HG03045 (cell line): ENCODE data around the gene GPRC5D.

ENCODE experiments used
- ATAC-seq: cut with Tn5 transposase; IDR thresholded peaks from one replicate; pipeline ENCODE4 v1.9.1; 2021; ENCODE audit warnings: mild to moderate bottlenecking, moderate library complexity; ENCODE audit not compliant: unreplicated experiment

Gene GPRC5D

GRCh38 chr12:12939888-12940287 lies 12.1 kb downstream of the GPRC5D start:
- no peak for ATAC-seq

DNA sequence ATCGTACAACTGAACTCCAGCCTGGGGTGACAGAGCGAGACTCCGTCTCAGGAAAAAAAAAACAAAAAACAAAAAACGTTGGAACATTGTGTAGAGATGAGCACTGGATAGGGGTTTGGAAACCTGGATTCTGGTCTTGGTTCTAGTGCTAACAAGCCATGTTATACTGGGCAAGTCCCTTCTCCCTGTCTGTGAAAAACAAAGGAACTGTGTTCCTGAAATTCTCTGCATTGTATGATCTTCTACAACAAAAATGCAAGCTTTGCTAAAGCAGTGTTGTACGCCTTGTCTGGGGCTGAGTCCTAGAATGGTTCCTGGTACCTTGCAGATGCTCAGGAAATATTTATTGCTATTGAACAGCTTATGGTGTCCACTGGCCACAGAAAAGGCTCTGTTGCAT lies 13.4 kb downstream of the GPRC5D start:
- no peak for ATAC-seq

- no peak for ATAC-seq
Measured at GRCh38 chr12:12936983-12937491, 14.9 kb downstream of the GPRC5D start.

DNA sequence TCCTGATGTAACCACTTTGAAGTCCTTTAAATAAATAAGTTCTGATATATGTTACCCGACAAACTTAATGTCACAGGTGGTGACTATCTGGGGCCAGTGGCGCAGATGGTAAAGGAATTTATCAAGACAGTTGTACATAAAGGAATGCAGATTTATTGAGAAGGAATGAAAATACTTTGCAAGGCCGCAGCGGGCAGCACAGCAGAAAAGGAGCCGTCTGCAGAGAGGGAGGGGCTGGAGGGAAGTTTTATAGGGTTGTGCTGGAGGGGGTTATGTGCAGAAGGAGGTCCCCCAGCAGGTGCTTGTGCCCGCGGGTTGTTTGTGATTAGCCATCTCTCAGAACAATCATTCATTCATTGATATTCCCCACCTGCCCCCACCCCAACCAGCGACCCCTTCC lies 17.4 kb downstream of the GPRC5D start:
- ATAC-seq = no peak

DNA sequence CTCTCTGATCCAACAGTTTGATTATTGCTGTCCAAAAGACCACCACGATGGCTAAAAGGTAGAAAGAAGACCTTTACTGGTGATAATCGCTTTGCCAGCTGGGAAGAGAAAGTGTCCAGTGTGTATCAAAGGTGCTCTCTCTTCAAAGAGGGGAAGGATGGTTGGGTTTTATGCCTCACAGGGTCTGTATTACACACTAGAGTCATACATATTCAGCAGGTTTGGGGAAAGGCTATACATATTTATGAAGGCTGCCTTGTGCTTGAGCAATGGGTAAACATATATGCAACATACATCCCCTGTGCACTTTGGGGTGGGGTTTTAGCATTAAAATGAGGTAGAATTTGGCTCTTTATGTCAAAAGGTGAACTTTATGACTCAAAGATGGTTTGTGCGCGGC lies 18.2 kb downstream of the GPRC5D start:
- no peak for ATAC-seq

GRCh38 chr12:12930633-12931219 lies 21.2 kb downstream of the GPRC5D start:
- ATAC-seq = no peak

DNA sequence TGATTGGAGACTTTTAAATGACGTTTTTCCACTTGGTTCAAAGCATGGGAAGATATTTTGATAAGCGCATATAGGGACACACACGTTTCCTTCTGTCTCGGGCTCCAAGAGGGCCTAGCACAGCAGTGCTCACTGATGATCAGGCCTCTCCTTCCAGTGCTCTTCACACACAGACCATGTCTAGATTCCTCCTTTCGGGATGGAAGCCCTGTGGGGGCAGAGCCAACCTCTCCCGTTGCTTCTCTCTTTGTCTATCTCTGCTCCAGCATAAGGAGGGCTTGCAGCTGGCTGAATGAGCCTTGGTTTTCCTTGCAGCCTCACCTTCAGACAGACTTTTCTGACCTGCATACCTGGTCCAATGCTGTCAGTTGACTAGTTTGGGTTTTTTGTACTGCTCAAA lies 22.3 kb downstream of the GPRC5D start:
- ATAC-seq = no peak

- ATAC-seq = peak; percentile 69
Measured at GRCh38 chr12:12927211-12928079, 24.5 kb downstream of the GPRC5D start.

- ATAC-seq = no peak
Measured at GRCh38 chr12:12926571-12927071, 25.3 kb downstream of the GPRC5D start.

DNA sequence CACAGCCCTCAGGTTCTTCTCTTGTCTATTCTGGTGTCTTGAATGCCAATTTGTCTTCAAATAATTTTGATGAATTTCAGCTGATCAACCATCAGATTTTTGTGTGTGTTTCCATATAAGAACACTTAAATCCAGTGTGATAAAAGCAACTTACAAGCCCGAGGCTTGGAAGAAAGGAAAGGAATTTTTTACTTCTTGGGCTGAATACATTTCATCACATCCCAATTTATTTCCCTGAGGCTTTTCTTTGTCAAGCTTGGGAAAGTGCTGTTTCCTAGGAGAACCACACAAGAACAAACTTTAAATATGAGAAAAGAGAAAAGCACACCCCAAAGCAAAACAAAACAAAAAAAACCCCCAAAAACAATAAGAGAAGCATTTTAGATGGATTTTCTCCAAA lies 26.6 kb downstream of the GPRC5D start:
- ATAC-seq = no peak

GRCh38 chr12:12924169-12924568 lies 27.8 kb downstream of the GPRC5D start:
- ATAC-seq = no peak

- no peak for ATAC-seq
Measured at GRCh38 chr12:12922978-12923377, 29.0 kb downstream of the GPRC5D start.

DNA sequence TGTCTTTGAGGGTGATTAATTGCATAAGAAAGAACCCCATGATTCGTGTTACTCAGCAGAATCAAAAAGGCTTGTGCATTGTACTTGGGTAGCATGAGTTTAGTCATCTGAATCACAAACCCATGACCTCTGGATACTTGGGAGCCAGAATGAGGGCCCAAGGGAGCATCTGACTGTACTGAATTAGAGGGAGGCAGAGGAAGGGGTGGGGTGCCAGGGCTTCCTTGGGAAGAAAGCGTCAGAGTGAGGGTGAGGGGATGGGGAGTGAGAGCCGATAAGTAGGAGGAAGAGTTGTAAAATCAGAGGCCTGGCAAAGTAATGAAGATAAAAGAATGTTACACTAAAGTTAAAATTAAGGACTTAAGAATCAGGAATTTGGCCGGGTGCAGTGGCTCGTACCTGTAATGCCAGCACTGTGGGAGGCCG lies 29.8 kb downstream of the GPRC5D start:
- no peak for ATAC-seq

GRCh38 chr12:12919666-12920435 lies 32.1 kb downstream of the GPRC5D start:
- ATAC-seq = no peak

- no peak for ATAC-seq
Measured at GRCh38 chr12:12918781-12919389, 33.1 kb downstream of the GPRC5D start.

GRCh38 chr12:12917517-12917916 lies 34.5 kb downstream of the GPRC5D start:
- ATAC-seq = no peak

DNA sequence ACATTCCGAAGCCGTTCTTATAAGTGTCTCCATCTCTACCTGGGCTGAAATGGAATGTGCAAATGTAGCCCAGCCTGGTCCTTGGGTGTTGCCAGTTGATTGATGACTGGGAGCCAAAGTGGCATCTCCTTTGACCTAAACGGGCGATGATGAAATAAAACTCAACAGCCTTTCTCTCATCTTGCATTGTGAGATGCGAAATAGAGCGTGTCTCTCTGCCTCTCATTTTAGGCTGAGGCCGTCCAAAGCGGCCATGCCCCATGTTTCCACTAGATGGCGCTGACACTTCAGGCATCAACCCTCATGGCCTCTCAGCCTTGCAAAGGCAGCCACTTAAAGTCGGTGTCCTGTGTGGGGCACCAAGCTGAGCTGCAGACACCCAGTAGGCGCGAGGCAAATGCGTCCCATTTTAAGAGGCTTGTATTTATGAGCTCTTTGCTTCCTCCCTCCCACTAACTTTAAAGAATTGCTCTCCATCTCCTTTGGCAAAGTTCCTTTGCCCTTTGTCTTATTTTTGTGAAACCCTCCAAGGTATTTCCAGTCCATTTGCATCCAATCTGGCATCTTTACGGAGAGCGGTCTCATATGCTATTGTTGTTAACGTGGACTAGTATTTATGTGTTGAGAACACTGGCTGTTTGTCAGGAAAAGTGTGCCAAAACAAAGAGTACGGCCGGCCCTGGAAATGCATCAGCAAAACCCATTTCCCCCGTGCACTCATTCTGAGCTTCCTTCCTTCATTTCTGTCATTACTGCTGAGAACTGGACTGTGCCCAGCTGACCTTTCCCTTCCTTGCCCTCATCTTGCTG lies 35.6 kb downstream of the GPRC5D start:
- peak; percentile 89 for ATAC-seq

GRCh38 chr12:12915656-12916055 lies 36.3 kb downstream of the GPRC5D start:
- ATAC-seq = no peak

- ATAC-seq = no peak
Measured at GRCh38 chr12:12912711-12913110, 39.3 kb downstream of the GPRC5D start.

DNA sequence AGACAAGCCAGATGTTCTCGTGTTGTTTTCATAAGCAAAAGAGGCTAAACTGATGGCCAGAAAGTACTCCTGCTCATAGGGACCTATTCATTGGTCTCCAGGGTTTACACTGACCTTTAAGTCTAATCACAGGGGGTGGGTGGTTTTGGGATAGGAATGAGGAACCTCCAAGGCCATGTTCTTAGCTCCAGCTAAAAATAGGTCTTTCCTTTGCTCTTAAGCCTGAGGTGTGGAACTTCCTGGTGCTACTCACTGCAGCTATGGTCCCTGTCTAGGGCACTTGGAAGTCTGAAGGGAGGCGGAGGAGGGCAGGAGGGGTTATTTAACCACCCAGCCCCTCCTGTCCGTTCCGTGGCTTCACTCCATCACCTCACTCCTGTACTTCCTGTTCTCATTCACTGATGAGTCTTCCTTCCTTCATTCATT lies 42.0 kb downstream of the GPRC5D start:
- ATAC-seq = no peak
